DND-41 (cell line): ENCODE data around the gene PRKAB1.

Experiments used
- EZH2 ChIP-seq: IDR thresholded peaks from 3 replicates; pipeline ENCODE4 v1.6.1; 2012; ENCODE audit warnings: borderline replicate concordance, low read depth, mild to moderate bottlenecking, moderate library complexity, low read length, inconsistent platforms; ENCODE audit not compliant: severe bottlenecking
- TF ChIP-seq, protein P1 (sequence below): IDR thresholded peaks from 2 replicates; pipeline ENCODE4 v1.5.1; 2012; ENCODE audit warnings: borderline replicate concordance, low read length, moderate library complexity, mild to moderate bottlenecking; ENCODE audit not compliant: poor library complexity, severe bottlenecking; ENCODE audit errors: extremely low read depth

DNA sequence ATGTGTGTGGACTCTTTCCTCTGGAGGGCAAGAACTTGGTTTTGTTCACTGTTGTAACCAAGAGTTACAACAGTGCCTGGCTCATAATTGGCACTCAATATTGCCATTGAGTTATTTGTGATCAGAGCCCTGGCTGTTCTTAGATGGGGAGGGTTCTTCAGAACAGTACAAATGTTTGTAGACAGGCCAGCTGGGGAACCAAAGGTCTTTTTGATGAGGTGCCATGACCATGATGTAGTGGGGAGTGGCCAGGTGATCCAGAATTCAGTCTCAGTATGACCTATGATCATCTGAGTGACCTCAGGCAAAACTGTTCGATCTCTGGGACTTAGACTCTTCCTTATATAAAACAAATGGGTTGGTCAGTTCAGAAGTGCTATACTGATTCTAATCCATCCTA is 3.3 kb upstream of the PRKAB1 start:
- TF ChIP-seq EZH2 = no peak
- TF ChIP-seq, protein P1, sequence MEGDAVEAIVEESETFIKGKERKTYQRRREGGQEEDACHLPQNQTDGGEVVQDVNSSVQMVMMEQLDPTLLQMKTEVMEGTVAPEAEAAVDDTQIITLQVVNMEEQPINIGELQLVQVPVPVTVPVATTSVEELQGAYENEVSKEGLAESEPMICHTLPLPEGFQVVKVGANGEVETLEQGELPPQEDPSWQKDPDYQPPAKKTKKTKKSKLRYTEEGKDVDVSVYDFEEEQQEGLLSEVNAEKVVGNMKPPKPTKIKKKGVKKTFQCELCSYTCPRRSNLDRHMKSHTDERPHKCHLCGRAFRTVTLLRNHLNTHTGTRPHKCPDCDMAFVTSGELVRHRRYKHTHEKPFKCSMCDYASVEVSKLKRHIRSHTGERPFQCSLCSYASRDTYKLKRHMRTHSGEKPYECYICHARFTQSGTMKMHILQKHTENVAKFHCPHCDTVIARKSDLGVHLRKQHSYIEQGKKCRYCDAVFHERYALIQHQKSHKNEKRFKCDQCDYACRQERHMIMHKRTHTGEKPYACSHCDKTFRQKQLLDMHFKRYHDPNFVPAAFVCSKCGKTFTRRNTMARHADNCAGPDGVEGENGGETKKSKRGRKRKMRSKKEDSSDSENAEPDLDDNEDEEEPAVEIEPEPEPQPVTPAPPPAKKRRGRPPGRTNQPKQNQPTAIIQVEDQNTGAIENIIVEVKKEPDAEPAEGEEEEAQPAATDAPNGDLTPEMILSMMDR = no peak
